ENCODE measurements around the gene FOLR1. TPM values are rescaled to one million over a fixed set of nuclear protein-coding genes. Genes with fewer than 3 reads are reported as not detected.

The FOLR1 gene
- total and polyA plus RNA-seq, 9 donors = 2.8 to 8.6 (median 4.4) TPM

DNA sequence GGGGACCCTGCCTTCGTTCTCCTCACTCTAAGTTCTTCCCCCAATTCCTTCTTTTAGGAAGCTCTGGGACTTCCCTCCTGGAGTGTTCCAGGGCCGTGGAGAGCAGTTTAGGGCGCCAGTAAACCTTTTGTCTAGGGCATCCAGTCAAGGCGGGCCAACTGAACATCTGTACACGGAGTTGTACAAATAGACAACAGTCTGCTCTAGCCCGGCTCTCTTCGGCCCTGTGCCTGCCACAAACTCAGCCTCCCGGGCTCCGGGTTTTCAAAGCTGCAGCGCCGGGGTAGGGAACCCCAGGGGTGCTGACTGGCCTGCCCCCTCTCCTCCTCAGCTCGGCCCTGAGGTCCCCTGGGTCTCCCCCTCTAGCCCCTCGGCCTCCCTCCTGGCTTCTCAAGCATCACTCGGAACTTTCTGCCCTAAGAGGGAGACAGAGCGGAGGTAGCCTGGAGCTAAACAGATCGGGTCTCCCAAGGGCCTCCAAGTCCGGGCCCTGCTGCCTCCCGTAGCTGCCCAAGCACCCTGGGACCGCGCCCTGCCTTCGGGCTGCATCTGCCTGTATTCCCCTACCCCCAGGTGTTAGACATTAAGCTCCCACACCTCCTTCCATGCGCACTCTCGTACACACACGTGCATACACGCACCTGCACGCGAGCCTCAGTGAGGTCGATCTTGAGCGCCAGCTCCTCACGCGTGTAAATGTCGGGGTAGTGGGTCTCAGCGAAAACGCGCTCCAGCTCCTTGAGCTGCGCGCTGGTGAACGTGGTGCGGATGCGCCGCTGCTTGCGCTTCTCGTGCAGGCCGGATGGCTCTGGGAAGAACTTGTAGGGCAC, 48.7 kb downstream of the FOLR1 start:
- H3K27me3 ChIP-seq (ENCODE audit: control insufficient read depth, insufficient read depth, low read length) = peaks cover 78% of the 10 kb centered on the region
- no peak overlapping the region for H3K27ac ChIP-seq (ENCODE audit: low read length)
- no peaks in the 10 kb centered on the region for H3K9me3 ChIP-seq (replicated peaks; ENCODE audit: control insufficient read depth, low read depth, low read length)
- DNase-seq = peak; percentile 52
- H3K36me3 ChIP-seq (ENCODE audit: control insufficient read depth, insufficient read depth, low read length) = peaks cover 30% of the 10 kb centered on the region
- peaks cover 47% of the 10 kb centered on the region for H3K4me1 ChIP-seq (ENCODE audit: control insufficient read depth, insufficient read depth, low read length)
- no peak overlapping the region for H3K4me3 ChIP-seq (ENCODE audit: low read length)
- WGBS (ENCODE audit: insufficient coverage) = 5% methylated on average over 39 of the region's 44 CpGs

DNA sequence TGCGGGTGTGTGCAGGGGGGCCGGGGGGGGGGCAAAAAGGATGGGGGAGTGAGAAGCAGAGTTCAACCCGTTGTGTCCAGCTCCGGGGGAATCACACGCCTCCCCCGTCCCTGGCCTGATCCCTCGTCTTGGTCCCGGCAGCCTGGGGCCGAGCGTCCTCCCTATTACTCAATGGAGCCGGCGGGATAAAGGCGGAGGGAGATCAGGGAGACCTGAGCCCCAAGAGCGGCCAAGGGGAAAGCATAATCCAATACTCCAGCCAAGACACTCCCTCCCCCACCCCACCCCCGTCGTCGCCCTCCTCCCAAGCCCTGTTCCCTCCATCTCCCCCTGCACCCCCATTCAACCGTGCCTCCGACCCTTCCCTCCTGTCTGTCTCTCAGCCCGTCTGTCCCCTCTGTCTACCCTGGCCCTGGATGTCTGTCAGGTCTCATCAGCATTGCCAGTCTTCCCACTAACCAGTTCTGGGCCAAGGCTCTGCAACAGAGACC, 49.4 kb downstream of the FOLR1 start:
- no peak overlapping the region for H3K27ac ChIP-seq (ENCODE audit: low read length)
- peaks cover 84% of the 10 kb centered on the region for H3K27me3 ChIP-seq (ENCODE audit: control insufficient read depth, insufficient read depth, low read length)
- H3K4me3 ChIP-seq (ENCODE audit: low read length) = no peak overlapping the region
- no peaks in the 10 kb centered on the region for H3K9me3 ChIP-seq (replicated peaks; ENCODE audit: control insufficient read depth, low read depth, low read length)
- WGBS (ENCODE audit: insufficient coverage) = 8% methylated on average over 5 of the region's 20 CpGs
- peaks cover 47% of the 10 kb centered on the region for H3K4me1 ChIP-seq (ENCODE audit: control insufficient read depth, insufficient read depth, low read length)
- DNase-seq = no peak
- H3K36me3 ChIP-seq (ENCODE audit: control insufficient read depth, insufficient read depth, low read length) = peaks cover 24% of the 10 kb centered on the region

DNA sequence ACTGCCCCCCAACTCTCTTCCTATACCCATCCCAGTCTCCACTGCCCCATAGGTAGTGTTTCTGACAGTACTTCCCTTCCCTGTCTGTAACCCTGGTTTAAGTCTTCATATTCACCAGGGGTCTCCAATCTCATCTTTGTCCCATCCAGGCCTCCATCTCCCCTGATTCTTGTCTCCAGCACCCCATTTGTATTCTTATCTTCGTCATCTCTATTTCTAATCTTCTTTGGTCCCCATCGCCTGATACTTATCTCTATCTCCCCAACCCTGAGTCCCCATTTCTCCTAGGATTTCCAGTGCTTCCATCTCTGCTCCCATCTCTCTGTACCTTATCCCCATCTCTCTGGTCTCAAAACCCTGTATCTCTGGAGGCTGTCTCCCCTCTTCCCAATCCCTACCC, 50.2 kb downstream of the FOLR1 start:
- no peak overlapping the region for H3K4me3 ChIP-seq (ENCODE audit: low read length)
- H3K27ac ChIP-seq (ENCODE audit: low read length) = no peak overlapping the region
- DNase-seq = no peak
- peaks cover 16% of the 10 kb centered on the region for H3K36me3 ChIP-seq (ENCODE audit: control insufficient read depth, insufficient read depth, low read length)
- WGBS (ENCODE audit: insufficient coverage) = 100% methylated on average over 2 of the region's 2 CpGs
- H3K9me3 ChIP-seq (replicated peaks; ENCODE audit: control insufficient read depth, low read depth, low read length) = no peaks in the 10 kb centered on the region
- H3K27me3 ChIP-seq (ENCODE audit: control insufficient read depth, insufficient read depth, low read length) = peaks cover 90% of the 10 kb centered on the region
- H3K4me1 ChIP-seq (ENCODE audit: control insufficient read depth, insufficient read depth, low read length) = peaks cover 45% of the 10 kb centered on the region

DNA sequence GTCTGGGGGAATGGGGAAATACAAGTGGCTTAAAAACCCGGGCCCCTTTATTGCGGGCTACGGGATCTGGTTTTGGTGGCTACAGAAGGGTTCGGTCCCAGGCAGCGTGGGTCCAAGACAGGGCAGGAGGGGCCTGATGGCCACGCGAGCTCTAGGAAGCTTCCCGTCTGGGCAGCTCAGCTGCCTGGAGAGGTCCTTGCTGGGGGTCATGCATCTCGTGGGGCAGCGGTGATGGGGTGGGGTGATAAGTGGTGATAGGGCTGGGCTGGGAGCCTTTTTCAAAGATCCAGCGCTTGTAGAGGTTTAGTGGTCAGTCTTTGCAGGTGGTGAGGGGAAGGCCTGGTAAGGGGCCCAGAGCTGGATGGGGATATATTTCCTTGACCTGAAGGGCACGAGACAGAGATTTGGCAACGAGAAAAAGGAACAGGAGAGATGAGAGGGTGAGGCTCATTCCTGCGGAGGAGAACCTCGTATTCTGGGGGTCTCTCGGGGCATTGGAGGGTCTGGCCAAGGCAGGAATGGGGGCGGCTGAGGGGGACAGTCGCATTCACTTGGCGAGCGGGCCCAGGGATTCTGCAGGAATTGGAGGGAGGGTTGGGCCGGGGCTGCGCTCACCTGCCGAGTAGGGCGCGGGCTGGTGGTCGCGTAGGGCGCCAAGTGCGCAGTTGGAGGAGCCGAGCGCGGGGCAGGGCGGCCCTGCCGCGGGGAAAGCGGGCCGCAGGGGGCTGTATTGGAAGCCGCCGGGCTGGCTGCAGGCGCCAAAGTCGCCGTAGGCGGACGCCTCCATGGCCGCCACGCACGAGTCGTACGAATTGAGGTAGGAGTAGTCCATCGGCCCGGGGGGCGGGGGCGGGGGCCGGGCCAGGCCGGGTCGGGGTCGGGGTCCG, 51.5 kb downstream of the FOLR1 start:
- Histone ChIP-seq H3K27me3 (ENCODE audit: control insufficient read depth, insufficient read depth, low read length) (peaks cover 94% of the 10 kb centered on the region), H3K36me3 (ENCODE audit: control insufficient read depth, insufficient read depth, low read length) (peaks cover 3% of the 10 kb centered on the region), H3K9me3 (replicated peaks; ENCODE audit: control insufficient read depth, low read depth, low read length) (no peaks in the 10 kb centered on the region), H3K4me3 (ENCODE audit: low read length) (no peak overlapping the region), H3K27ac (ENCODE audit: low read length) (no peak overlapping the region), H3K4me1 (ENCODE audit: control insufficient read depth, insufficient read depth, low read length) (peaks cover 33% of the 10 kb centered on the region)
- no peak for DNase-seq
- 13% methylated on average over 47 of the region's 58 CpGs for WGBS (ENCODE audit: insufficient coverage)

DNA sequence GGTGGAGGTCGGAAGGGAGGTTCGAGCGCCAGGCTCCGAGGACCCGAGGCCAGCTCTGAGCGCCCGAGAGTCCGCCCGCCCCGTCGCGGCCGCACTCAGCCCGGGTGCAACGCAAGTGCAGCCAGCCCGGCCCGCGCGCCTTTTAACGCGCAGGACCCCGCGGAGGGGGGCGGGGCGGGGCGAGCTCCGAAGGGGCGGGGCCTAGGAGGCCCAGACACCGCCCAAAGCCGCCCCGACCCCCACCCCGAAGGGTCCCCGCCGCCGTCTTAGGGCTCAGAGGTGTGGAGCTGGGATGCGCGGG, 52.1 kb downstream of the FOLR1 start, which contains the start of gene PHOX2A:
TSS of gene PHOX2A (minus strand) at position 117 of the 301 bp plus-strand sequence. CDS start 172 bp downstream, outside the sequence.
- no peak within 1 kb of the TSS for H3K27ac ChIP-seq (ENCODE audit: low read length)
- WGBS (ENCODE audit: insufficient coverage) = under 1% methylated on average over 34 of the region's 37 CpGs
- DNase-seq = no peak
- H3K4me1 ChIP-seq (ENCODE audit: control insufficient read depth, insufficient read depth, low read length) = peaks cover 27% of the 10 kb centered on the region
- no peaks in the 10 kb centered on the region for H3K9me3 ChIP-seq (replicated peaks; ENCODE audit: control insufficient read depth, low read depth, low read length)
- H3K27me3 ChIP-seq (ENCODE audit: control insufficient read depth, insufficient read depth, low read length) = peaks cover 94% of the 10 kb centered on the region
- H3K4me3 ChIP-seq (ENCODE audit: low read length) = peak within 1 kb of the TSS; percentile 10
- no peaks in the 10 kb centered on the region for H3K36me3 ChIP-seq (ENCODE audit: control insufficient read depth, insufficient read depth, low read length)

DNA sequence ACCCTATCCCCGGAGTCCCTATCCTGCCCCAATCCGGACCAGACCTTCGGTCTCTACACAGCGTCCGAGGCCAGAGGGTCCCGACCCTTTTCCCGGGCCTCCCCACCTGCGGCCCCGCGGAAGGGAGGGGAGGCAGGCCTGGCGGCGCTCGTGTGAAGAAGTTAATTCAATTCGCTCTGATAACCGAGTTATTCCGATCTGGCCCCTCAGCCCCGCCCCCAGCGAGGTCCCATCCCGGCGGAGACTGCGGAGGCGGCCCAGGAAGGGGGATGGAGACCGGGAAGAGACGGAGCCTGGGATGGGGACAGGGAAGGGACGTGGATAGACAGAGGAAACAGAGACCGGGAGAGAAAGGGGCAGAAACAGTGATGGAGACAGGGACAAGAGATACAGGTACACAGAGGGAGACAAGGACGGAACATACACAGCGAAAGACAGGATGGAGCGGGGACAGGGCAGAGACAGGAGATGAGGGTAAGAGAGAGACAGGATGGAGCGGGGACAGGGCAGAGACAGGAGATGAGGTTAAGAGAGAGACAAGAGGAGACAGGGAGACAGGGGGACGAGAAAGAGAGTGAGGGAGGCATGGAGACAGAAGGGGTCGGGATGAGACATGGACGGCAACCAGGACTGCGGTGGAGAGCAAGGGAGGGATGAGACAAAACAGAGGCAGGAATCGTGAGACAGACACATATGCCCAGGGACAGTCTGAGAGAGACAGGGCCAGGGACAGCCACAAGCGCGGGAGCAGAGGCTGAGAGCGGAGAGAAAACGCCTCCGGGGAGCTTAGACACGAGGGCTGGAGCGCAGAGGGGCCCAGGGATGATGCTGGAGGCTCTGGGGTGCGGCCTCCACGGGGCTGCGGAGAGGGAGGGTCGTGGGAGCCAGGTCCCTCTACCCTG, 52.7 kb downstream of the FOLR1 start:
- WGBS (ENCODE audit: insufficient coverage) = 3% methylated on average over 44 of the region's 46 CpGs
- peaks cover 21% of the 10 kb centered on the region for H3K4me1 ChIP-seq (ENCODE audit: control insufficient read depth, insufficient read depth, low read length)
- no peaks in the 10 kb centered on the region for H3K36me3 ChIP-seq (ENCODE audit: control insufficient read depth, insufficient read depth, low read length)
- peaks cover 93% of the 10 kb centered on the region for H3K27me3 ChIP-seq (ENCODE audit: control insufficient read depth, insufficient read depth, low read length)
- no peak for DNase-seq
- H3K27ac ChIP-seq (ENCODE audit: low read length) = no peak overlapping the region
- no peaks in the 10 kb centered on the region for H3K9me3 ChIP-seq (replicated peaks; ENCODE audit: control insufficient read depth, low read depth, low read length)
- peak overlapping the region; percentile 10 for H3K4me3 ChIP-seq (ENCODE audit: low read length)

DNA sequence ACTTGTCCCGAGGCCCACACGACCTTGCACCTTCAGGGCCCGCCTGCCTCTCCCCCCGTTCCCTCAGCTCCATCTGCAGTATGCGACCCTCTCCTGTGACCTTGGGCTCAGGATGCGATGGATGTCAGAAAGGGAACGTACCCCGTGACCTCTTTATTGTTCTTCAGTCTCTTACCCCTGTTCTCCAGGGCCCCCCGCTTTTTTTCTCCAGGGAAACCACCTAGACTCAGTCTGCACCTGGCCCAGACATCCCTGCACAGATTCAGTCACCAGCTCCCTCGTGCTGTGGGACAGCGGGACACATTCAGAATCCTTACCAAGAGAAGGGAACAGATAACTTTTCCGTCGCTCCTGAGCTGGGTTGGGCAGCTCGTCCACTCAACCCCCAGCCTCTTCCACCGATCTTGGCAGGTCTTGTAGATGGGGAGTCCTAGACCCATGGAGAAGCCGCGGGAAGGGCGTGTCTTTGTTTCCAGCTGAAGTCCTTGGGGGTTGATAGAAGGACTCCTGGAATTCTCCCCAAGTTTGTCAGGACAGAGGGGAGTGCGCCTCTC, 53.4 kb downstream of the FOLR1 start:
- 3% methylated on average over 8 of the region's 19 CpGs for WGBS (ENCODE audit: insufficient coverage)
- H3K4me3 ChIP-seq (ENCODE audit: low read length) = no peak overlapping the region
- DNase-seq = no peak
- no peaks in the 10 kb centered on the region for H3K36me3 ChIP-seq (ENCODE audit: control insufficient read depth, insufficient read depth, low read length)
- H3K9me3 ChIP-seq (replicated peaks; ENCODE audit: control insufficient read depth, low read depth, low read length) = no peaks in the 10 kb centered on the region
- H3K27me3 ChIP-seq (ENCODE audit: control insufficient read depth, insufficient read depth, low read length) = peaks cover 95% of the 10 kb centered on the region
- peaks cover 17% of the 10 kb centered on the region for H3K4me1 ChIP-seq (ENCODE audit: control insufficient read depth, insufficient read depth, low read length)
- H3K27ac ChIP-seq (ENCODE audit: low read length) = no peak overlapping the region

Data from muscle of leg (tissue), 11 donors.